NCI-H2171 treated with DMSO at 0.1 percent for 48 hours (cell line): Measurements from ENCODE around the gene GLRA3.
"Not testable (repeated sequence)": the region's sequence is repeated elsewhere in the genome, so short reads cannot be mapped to it uniquely, and the experiment has no call there.

Experiments
- DNase-seq: peaks from one replicate; lab custom pipeline; 2025; lab: John Stamatoyannopoulos, UW

The GLRA3 gene

DNA sequence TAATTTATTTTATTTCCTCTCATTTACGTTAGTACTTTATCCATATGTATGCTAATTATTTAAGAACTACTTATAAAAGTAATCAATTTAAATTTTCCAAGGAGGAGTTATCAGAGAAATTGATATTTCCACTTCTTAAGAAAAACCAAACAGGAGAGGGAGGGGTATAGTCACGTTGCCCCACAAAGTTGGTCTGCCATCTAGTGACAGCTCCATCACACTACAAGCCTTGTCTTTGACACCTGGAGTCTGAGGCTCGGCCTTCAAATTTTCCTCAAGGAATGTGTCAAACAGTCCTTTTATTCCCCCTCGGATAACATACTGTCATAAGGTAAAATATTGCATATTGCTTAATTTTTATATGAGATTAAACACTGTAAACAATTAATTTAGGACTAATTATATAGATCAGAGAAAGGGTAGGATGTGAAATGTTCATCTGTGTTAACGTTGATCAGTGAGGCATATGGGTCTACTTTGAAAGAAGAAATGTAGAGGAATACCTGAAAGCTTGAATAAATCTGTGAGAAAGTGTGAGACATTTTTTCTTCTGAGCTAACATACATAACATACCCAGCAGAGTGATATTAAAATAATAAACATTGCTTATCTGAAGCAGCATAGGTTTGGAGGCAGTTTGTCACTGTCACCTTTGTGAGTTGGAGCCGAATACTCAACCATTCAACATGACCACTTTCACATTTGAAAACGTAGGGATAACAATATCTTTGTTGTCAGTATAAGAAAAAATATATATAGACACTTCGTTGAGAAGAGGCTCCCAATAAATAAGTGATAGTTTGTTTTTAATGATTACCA lies 114.4 kb downstream of the GLRA3 start:
- peak; percentile 3 for DNase-seq

DNA sequence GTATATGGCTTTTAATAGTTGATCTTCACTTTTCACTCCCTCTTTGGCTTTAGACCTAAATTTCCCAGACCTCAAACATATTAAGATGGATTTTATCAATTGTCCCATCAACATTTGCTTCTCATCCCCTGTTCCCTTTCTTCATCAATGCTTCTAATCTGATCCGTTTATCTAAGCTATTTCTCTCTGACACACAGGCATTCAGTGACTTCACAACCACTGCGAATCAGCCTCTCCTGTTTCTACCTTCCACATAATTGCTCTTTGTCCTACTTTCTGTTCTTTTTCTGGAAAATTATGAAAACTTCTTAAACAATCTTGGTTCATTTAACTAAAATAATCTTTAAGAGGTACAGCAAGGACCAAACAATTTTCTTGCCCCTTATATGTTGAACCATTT lies 115.2 kb downstream of the GLRA3 start:
- no peak for DNase-seq

DNA sequence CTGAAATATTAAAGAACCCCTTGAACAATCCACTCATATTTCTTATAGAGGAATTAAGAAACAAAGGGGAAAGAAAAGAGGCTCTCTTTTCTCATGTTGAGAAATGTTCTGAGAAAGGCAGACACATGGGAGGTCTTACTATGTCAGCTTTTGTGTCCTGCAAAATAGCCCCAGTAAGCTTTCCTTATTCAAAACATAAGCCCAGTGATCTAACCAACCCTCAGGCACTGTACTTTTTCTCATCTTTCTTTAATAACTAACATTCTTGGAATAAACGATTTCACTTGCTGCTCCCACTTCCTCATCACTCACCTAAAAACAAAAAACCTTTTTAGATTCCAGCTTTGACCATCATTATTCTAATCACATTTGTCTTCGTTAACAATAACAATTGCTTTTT lies 115.9 kb downstream of the GLRA3 start:
- no peak for DNase-seq

DNA sequence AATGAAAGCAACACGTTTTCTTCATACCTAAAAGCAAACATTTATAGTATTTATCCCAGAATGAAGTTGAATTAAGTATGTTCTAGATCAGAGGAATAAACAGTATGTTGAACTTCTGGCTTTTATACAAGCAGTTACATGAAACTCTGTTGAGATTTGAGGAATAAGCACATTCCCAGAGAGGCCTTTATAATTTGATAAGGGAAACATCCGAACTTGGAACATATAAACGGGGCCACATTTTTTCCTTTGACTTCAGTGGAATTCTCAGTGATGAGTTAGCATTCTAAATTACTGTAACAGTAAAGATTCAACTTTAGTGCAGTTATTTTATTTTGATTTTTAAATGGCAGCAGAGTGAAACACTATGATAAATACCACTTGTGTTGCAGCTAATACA lies 119.5 kb downstream of the GLRA3 start:
- DNase-seq = no peak

DNA sequence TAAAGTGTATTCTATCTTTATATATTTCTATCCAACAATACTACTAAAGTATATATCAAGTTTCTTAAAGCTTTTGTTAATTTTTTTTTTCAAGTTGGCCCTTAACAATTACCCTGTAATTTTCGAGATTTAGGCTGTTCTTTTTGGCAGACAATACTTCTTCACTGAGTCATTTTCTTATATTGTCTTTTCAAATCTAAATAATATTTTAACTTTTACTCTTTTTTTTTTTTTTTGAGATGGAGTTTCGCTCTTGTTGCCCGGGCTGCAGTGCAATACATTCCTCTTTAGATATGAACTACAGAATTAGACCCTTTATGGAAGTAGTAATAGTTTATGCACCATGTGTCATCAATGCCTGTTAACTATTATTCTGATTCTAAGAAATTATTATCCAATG lies 120.7 kb downstream of the GLRA3 start:
- no peak for DNase-seq

DNA sequence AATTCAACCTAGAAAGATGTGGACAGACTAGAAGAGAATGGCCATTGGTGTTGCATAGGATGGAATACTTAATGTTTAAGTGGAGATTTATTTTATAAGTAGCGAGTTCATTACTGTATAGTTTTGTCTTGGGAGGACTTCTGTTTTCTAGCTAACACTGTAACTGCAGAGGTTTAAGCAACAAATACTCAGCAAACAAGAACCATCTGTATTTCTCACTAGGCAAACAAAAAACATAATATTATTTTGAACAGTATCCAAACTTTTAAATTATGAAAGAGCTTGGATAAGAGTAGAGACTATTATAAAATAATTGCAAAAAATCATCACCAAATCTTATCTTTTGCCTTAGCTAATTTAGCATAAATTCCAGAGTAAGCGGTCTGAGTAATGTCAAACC lies 121.1 kb downstream of the GLRA3 start:
- no peak for DNase-seq

DNA sequence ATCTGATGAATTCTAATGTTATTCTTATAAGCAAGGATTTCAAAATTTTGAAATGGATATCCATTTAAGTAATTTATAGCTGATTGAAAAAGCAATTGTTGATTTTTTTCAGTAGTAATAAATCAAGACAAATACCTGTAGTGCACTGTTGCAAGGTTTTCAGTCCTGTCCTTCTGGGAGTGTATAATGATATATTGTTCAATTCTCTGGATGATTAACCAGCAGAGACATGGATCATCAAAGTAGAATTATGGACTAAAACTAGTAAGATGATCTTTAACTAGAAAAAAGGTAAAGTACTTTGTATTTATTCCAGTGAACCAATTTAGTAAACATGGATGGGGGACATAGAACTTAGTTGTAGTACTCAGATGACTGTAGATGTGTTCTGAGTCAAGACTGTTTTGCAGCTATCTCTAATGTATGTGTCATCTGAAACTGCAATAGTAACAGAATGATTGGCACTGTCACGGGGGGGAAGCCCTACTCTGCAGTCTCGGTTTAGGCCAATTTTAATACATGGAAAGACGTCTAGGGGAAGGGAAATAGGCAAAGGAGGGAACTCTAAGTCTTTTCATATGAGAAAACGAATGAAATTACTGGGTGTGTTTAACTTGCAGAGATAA lies 121.9 kb downstream of the GLRA3 start:
- no peak for DNase-seq

DNA sequence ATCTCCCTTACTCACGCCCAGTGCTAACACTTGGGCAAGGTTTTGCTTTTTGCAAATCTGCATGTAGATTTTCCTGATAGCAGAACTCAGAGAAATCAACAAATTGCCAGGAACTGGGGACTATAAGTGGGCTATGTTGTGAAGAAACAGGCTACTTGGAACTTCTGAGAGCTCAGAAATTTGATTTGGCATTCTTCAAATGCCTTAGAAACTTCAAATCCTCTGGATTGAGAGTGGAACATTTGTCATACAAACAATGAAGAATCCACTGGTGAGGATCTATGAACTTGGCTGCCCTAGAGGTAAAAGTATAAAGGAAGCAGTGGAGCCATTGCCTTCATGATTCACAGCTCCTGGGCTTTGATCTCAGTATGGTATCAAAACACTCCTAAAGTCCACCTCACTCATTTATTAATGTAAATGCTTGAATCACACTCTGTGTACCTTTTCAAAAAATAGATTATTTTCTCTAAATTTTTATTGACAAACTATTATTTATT lies 126.0 kb downstream of the GLRA3 start:
- DNase-seq = no peak

DNA sequence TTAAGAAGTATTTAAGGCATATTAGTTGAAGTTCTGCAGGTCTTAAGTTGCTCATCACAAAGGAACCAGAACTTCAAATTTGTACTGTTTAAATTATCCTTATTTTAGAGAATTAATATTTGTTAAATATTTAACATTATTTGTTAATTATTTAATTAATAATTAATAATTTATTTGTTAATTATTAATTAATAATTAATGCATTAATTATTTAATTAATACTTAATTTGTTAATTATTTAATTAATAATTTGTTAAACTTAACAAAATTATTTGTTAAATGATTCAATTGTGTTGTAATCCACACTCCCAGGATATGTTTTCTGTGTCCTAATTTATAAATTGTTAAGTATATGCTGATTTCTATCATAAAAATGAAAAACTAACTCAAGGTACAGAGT lies 129.4 kb downstream of the GLRA3 start:
- DNase-seq = no peak

DNA sequence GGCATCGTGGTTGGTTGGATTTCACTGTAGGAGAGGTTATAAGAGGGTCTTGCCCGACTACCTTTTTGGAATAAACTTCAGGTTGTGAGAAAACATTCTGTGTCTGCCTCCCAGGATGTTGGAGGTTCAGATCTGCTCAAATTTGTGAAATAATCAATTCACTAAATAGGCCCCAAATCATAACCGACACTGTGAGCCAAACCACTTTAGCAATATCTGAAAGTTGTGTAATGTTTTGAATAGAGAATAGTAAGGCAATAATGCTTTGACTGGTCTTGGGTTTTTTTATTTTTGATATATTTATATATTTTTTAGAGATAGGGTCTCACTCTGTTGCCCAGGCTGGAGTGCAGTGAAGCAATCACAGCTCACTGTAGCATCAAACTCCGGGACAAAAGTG lies 131.2 kb downstream of the GLRA3 start:
- no peak for DNase-seq

DNA sequence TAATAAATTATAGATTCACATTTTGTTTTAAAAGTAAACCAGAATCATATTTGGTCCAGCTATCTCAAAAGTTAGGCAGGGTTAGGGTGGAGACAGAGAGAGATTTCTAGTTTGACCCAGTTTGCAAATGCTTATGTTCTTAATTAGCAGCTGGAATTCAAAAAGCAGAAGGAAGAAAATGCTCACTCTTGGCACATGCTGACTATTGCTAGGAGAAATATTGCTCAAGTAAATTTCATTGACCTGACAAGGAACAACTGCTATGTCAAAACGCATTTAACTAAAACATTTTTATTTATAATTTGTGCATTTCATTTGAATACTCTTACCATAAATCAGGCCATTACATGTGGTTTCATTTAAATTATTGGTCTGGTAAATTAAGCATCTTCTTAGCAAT lies 131.8 kb downstream of the GLRA3 start:
- DNase-seq = no peak

DNA sequence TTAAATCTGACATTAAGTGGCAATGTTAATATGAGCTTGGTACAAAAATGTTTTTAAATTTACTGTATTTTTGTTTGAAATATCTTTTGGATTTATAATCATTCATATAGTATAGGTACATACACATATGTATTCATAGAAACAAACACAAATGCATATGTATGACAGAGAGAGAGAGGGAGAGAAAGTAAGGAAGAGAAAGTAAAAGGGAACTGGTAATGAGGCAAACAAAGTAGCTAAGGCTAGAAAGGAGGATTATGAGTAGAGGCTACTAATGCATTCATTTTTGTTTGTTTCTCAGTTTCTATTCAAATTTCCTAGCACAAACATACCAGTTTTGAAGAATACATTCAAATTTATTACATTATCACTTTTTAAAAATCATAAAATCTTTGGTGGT lies 132.4 kb downstream of the GLRA3 start:
- no peak for DNase-seq

DNA sequence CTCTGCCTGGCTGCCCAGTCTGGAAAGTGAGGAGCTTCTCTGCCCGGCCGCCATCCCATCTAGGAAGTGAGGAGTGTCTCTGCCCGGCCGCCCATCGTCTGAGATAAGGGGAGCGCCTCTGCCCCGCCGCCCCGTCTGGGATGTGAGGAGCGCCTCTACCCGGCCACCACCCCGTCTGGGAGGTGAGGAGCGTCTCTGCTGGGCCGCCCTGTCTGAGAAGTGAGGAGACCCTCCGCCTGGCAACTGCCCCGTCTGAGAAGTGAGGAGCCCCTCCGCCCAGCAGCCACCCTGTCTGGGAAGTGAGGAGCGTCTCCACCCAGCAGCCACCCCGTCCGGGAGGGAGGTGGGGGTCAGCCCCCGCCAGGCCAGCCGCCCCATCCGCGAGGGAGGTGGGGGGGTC lies 137.2 kb downstream of the GLRA3 start:
- not testable (repeated sequence) for DNase-seq

DNA sequence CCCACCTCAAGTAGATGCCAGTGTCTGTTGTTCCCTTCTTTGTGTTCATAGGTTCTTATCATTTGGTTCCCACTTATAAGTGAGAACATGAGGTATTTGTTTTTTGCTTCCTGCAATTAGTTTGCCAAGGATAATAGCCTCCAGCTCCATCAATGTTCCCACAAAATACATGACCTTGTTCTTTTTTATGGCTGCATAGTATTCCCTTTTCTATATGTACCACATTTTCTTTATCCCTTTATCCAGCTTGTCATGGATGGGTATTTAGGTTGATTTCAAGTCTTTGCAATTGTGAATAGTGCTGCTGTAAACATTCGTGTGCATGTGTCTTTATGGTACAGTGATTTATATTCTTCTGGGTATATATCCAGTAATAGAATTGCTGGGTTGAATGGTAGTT lies 138.4 kb downstream of the GLRA3 start:
- DNase-seq = no peak

DNA sequence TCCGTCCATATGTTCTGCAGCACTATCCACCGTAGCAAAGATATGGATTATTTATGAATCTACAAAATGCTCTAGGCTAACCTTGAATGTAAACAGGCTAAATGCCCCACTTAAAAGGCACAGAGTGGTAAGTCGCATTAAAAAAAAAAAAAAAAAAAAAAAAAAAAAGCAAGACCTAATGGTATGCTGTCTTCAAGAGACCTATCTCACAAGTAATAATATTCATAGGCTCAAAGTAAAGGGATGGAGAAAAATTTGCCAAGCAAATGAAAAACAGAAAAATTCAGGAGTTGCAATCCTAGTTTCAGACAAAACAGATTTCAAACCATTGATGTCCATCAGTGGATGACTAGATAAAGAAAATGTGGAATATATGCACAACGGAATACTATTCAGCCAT lies 139.4 kb downstream of the GLRA3 start:
- DNase-seq = no peak

DNA sequence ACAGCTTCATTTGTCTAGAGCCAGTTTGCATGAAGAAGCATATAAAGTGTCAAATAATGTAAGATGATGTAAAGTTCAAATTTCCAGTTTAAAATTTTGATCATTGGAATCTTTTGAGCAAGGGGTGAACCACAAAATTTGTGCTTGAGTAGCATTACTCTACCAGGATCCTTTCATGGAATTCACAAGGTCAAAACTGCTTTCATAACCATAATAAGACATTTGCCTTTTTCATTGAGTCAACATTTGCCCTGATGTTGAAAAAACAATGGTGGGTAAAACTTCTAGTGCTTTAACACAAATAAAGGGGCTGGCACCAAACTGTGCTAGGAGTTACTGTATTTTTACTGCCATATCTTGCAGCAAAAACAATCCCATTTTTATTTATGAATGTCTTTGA lies 142.2 kb downstream of the GLRA3 start:
- no peak for DNase-seq

DNA sequence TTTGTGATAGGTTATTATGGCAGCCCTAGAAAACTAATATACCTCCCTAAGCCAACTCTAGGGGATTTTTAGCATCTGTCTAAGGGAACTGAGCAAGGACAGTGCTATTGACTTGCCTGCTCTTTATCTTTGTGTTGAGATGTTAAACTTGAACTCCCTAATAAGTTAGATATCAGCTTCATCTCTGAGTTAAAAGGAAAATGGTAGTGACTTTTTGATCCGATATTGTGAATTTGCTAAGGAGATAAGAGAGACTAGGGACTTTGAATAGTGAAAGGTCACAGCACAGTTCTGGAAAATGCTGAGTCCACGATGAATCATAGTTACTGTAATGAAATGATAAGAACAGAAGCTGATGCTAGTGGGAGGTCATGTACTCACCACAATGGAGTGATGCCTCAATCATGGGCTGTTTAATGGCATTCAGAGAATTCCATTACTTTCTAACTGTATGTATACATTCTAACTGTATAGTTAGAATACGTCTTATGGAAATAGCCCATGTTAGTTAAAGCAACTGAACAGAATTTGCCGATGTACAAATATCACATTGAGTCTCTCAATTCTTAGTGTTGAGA lies 147.2 kb downstream of the GLRA3 start:
- DNase-seq = no peak

DNA sequence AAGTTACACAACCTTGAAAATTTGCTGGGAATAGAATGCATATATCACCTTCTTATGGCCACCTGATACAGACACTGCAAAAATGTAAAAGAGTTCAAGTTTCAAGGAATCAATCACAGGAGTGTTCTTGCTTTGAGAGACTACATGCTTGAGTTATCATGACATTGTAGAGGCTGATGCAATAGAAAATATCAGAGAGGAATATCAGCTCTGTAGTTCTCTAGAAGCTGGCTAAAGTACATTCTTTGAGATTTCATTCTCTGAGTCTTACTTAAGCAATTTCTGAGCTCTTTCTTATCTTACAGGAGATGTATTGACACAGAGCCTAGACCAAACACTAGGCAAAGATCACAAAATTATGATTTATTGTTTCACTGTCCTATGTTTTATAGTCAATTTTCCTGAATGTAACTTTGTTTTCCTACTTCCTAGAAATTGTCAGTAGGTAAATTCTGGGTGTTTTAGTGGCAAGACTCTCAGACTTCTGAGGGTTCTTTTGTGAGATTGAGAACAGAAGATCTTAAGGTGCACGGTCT lies 154.7 kb downstream of the GLRA3 start:
- DNase-seq = no peak

DNA sequence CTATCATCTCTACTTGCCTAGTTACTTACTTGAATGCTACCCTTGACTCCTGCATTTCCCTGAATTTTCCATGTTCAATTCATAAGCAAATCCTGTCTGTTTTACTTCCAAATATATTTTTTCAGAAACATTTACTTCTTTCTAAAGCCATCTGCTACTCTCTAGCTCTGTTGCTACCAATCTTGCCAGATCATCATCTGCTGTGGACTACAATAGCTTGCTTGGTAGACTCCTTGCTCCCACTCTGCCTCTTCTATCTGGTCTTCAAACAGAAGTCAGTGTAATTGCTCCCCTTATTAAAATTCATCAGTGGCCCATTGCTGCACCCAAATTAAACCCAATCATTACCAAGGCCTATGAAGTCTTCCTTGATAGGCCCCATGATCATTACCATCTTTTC lies 155.2 kb downstream of the GLRA3 start:
- no peak for DNase-seq

DNA sequence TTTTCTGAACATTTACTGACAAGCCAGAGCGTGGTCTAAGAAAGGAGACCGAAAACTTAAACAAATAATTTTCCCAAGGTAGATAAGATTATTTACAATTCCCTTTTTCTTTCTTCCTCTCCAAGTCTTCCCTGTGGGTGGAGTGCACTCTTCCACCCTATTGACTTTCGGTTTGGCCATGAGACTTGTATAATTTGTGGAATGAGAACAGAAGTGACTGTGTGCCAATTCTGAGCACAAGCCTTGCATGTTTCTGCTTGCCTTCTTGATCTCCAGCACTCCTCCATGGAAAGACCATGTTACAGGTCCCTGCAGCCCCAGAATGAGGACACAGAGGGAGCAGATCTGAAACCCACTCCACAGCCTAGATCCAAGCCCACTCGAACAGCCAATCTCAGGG lies 156.8 kb downstream of the GLRA3 start:
- no peak for DNase-seq

DNA sequence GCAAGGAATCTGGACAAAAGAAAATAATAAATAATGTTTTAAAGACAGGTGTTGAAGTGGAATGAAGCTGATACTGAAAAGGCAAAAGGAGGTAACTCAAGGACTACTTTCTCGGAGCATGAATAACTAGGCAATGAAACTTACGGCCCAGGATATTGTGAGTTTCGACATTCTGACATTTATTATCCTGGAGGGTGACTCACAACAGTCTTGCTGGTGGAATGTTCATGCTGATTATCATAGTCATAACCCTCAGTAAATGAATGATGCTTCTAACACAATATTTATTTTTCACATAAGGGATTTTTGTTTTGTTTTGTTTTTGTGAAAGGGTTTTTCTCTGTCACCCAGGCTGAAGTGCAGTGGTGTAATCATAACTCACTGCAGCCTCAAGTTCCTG lies 159.8 kb downstream of the GLRA3 start:
- DNase-seq = no peak

DNA sequence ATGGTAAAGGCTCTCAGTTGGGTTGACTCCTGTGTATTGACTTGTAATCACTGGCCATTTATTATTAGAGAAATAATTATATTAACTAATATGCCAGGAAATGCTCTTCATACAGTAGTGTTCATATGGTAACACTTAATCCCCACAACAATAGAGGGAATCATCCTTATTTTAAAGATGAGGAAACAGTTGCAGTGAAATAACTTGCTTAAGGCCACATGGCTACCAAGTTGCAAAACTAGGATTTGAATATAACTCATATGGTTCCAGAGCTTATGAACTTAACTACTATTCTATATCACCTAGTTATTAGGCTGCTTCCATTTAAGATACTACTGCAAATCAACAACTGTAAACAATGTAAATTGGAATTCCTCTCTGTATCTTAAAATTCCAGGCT lies 163.2 kb downstream of the GLRA3 start:
- DNase-seq = no peak

DNA sequence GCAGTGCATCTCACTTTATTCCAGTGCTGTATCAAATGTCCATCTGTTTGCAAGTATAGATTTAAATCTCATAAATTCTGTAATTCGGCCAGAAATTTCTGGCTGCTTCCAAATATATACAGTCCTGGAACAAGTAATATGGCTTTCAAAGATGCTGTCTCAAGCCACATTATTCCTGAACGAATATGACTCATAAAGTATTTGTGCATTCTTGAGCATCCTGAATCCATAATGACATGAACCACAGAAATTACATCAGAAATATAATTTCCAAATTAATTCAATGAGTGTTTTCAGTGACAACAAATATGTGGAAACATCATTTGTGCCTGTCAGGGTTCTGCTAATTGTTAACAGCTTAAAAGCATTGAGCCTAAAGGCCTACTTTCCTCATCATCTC lies 165.8 kb downstream of the GLRA3 start:
- no peak for DNase-seq
